Testis (tissue), 2 donors: ENCODE measurements around the gene PRADC1.

Source experiments
- POLR2A ChIP-seq: fragments of 450-650 bp; IDR thresholded peaks from one replicate; pipeline ENCODE4 v1.6.1; 2017; ENCODE audit warnings: antibody characterized with exemption, mild to moderate bottlenecking, moderate library complexity
- TF ChIP-seq, protein P1 (sequence below), 3 experiments: fragments of 450-650 bp in 2 of 3; fragments of 200-600 bp in 1 of 3; sonication (generic) in 1 of 3; IDR thresholded peaks; one replicate each; pipeline ENCODE4 v1.5.1; 2016 to 2019; ENCODE audit warnings: antibody characterized with exemption in 3 of 3, mild to moderate bottlenecking in 2 of 3, moderate library complexity in 1 of 3

DNA sequence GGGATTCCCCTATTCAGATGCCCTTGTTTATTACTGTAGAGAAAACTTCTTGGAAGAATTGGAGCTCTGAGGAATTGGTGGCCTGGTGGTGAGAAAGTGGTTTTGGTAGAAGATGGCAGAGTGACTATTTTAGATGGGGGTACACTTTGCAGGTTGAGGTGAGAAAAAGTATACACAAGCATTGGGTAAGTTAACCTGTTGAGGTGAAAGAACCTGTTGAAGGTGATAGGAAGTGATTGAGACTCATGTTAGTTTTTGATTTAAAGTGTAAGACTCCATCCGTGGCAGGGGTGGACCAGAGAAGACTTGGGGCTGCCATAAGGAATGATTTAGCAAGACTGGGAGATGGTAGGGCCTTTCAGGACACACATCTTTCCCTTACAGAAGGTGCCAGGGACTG, 4.1 kb upstream of the PRADC1 start:
- TF ChIP-seq, protein P1, sequence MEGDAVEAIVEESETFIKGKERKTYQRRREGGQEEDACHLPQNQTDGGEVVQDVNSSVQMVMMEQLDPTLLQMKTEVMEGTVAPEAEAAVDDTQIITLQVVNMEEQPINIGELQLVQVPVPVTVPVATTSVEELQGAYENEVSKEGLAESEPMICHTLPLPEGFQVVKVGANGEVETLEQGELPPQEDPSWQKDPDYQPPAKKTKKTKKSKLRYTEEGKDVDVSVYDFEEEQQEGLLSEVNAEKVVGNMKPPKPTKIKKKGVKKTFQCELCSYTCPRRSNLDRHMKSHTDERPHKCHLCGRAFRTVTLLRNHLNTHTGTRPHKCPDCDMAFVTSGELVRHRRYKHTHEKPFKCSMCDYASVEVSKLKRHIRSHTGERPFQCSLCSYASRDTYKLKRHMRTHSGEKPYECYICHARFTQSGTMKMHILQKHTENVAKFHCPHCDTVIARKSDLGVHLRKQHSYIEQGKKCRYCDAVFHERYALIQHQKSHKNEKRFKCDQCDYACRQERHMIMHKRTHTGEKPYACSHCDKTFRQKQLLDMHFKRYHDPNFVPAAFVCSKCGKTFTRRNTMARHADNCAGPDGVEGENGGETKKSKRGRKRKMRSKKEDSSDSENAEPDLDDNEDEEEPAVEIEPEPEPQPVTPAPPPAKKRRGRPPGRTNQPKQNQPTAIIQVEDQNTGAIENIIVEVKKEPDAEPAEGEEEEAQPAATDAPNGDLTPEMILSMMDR (IDR thresholded peaks at IDR 0.05), result no peak
- no peak for TF ChIP-seq POLR2A
